OCI-LY3 (cell line): ENCODE results near the gene PCMTD2.

ENCODE experiments used
- CTCF ChIP-seq: fragments of 200-600, 300-600 bp; sonication (generic); IDR thresholded peaks from 2 replicates; pipeline ENCODE4 v1.5.1; 2014; ENCODE audit warnings: antibody characterized with exemption, low read length, low read depth
- EZH2phosphoT487 ChIP-seq: fragments of 200-600 bp; shearing (Covaris generic); IDR thresholded peaks from 2 replicates; pipeline ENCODE4 v1.6.1; 2018; ENCODE audit warnings: antibody characterized with exemption, mixed run types, low read depth

GRCh38 chr20:64257107-64257757 is 1.7 kb downstream of the PCMTD2 start:
- no peak for TF ChIP-seq CTCF
- TF ChIP-seq EZH2phosphoT487: no peak
